Mucosa of rectum (tissue), 2 donors: ENCODE measurements around the gene DCN.

Source experiments
- H3K27ac ChIP-seq, 2 donors: one replicate each; pipeline ENCODE4 v1.7.0; 2013; ENCODE audit warnings: inconsistent platforms in 2 of 2, low read depth in 2 of 2, low read length in 2 of 2
- H3K27me3 ChIP-seq, 2 donors: one replicate each; pipeline ENCODE4 v1.7.0; 2013; ENCODE audit warnings: low read length in 2 of 2; ENCODE audit not compliant: control insufficient read depth in 2 of 2, insufficient read depth in 2 of 2
- H3K36me3 ChIP-seq, 2 donors: one replicate each; pipeline ENCODE4 v1.7.0; 2013; ENCODE audit warnings: low read length in 2 of 2; ENCODE audit not compliant: control insufficient read depth in 2 of 2, insufficient read depth in 2 of 2
- H3K4me1 ChIP-seq, 2 donors: one replicate each; pipeline ENCODE4 v1.7.0; 2013; ENCODE audit warnings: low read length in 2 of 2, mild to moderate bottlenecking in 1 of 2; ENCODE audit not compliant: control insufficient read depth in 2 of 2, insufficient read depth in 2 of 2
- H3K4me3 ChIP-seq, 2 donors: one replicate each; pipeline ENCODE4 v1.7.0; 2013; ENCODE audit warnings: low read length in 2 of 2
- H3K9ac ChIP-seq, 2 donors: one replicate each; pipeline ENCODE4 v1.7.0; 2013; ENCODE audit warnings: low read length in 2 of 2, low read depth in 1 of 2, mild to moderate bottlenecking in 1 of 2
- H3K9me3 ChIP-seq, 2 donors: one replicate each; pipeline ENCODE4 v1.7.0; 2013; ENCODE audit warnings: low read length in 2 of 2; ENCODE audit not compliant: control insufficient read depth in 2 of 2
- donor health status: healthy.
- donor health status: Normal muscosa, but diverticular disease.

Gene DCN

GRCh38 chr12:91143206-91143605 lies 39.4 kb downstream of the DCN start:
- Histone ChIP-seq H3K27me3 (no peaks in the 10 kb centered on the region), H3K36me3 (no peaks in the 10 kb centered on the region), H3K27ac (peak overlapping the region in 1 of 2 donors; percentile 3), H3K9me3 (no peaks in the 10 kb centered on the region), H3K9ac (no peak overlapping the region), H3K4me3 (no peak overlapping the region), H3K4me1 (peaks cover 0 to 2% of the 10 kb centered on the region in 2 donors)

GRCh38 chr12:91142221-91142631 lies 40.4 kb downstream of the DCN start:
- no peak overlapping the region for H3K4me3 ChIP-seq
- H3K36me3 ChIP-seq, result no peaks in the 10 kb centered on the region
- peaks cover 0 to 6% of the 10 kb centered on the region in 2 donors for H3K4me1 ChIP-seq
- H3K9me3 ChIP-seq, result no peaks in the 10 kb centered on the region
- no peaks in the 10 kb centered on the region for H3K27me3 ChIP-seq
- H3K27ac ChIP-seq, result peak overlapping the region in 1 of 2 donors; percentile 15
- no peak overlapping the region for H3K9ac ChIP-seq

GRCh38 chr12:91140026-91140931 lies 42.3 kb downstream of the DCN start:
- H3K36me3 ChIP-seq, result no peaks in the 10 kb centered on the region
- peaks cover 0 to 6% of the 10 kb centered on the region in 2 donors for H3K4me1 ChIP-seq
- H3K9ac ChIP-seq, result no peak overlapping the region
- no peaks in the 10 kb centered on the region for H3K27me3 ChIP-seq
- H3K9me3 ChIP-seq, result no peaks in the 10 kb centered on the region
- peak overlapping the region; percentile 34 to 60 for H3K27ac ChIP-seq
- H3K4me3 ChIP-seq, result no peak overlapping the region

GRCh38 chr12:91139286-91139685 lies 43.3 kb downstream of the DCN start:
- no peak overlapping the region for H3K27ac ChIP-seq
- H3K9ac ChIP-seq, result no peak overlapping the region

DNA sequence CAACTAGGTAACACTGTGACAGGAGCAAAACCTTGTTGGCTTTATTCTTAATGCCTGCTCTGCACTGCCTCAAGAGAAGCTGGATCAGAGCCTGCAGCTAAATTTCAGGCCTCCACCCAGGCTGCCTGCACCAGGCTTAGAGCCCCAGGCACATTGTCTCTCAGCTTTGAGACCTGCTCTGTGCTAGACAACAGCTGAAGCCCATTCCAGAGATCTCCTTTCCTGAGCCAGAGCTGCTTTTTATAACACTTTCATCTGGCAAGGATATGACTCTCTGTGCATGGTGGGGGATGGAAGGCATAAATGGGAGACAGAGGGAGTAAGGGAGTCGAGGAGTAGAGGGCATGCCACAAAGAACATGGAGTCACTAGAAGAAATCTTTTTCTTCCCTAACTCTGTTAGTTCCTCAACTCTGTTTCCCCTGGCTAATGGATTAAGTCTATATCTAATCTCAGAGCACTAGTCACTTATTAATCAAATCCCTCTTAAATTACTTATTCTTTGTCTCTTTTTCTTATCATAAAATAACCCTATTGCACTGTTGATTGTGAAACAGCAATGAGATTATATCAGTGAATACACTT lies 44.2 kb downstream of the DCN start:
- no peaks in the 10 kb centered on the region for H3K9me3 ChIP-seq
- no peak overlapping the region for H3K9ac ChIP-seq
- H3K27me3 ChIP-seq, result no peaks in the 10 kb centered on the region
- no peaks in the 10 kb centered on the region for H3K36me3 ChIP-seq
- peak overlapping the region in 1 of 2 donors; percentile 4 for H3K27ac ChIP-seq
- peaks cover 0 to 6% of the 10 kb centered on the region in 2 donors for H3K4me1 ChIP-seq
- no peak overlapping the region for H3K4me3 ChIP-seq

More at GRCh38 chr12:91139286-91139685, 43.3 kb downstream of the DCN start:
- H3K36me3 ChIP-seq, result no peaks in the 10 kb centered on the region
- H3K27me3 ChIP-seq, result no peaks in the 10 kb centered on the region
- H3K4me3 ChIP-seq, result no peak overlapping the region
- H3K4me1 ChIP-seq, result peaks cover 0 to 6% of the 10 kb centered on the region in 2 donors
- H3K9me3 ChIP-seq, result no peaks in the 10 kb centered on the region

GRCh38 chr12:91133871-91134270 lies 48.7 kb downstream of the DCN start:
- H3K27me3 ChIP-seq, result no peaks in the 10 kb centered on the region
- H3K4me1 ChIP-seq, result peaks cover 0 to 6% of the 10 kb centered on the region in 2 donors
- no peak overlapping the region for H3K9ac ChIP-seq
- H3K27ac ChIP-seq, result no peak overlapping the region
- no peak overlapping the region for H3K4me3 ChIP-seq
- H3K9me3 ChIP-seq, result no peaks in the 10 kb centered on the region
- H3K36me3 ChIP-seq, result no peaks in the 10 kb centered on the region

GRCh38 chr12:91129662-91130362 lies 52.8 kb downstream of the DCN start:
- H3K9me3 ChIP-seq, result no peaks in the 10 kb centered on the region
- H3K27ac ChIP-seq, result no peak overlapping the region
- no peak overlapping the region for H3K9ac ChIP-seq
- H3K36me3 ChIP-seq, result no peaks in the 10 kb centered on the region
- no peak overlapping the region for H3K4me3 ChIP-seq
- H3K4me1 ChIP-seq, result no peaks in the 10 kb centered on the region
- H3K27me3 ChIP-seq, result no peaks in the 10 kb centered on the region

- Histone ChIP-seq H3K9ac (no peak overlapping the region), H3K27ac (no peak overlapping the region), H3K4me1 (no peaks in the 10 kb centered on the region), H3K27me3 (no peaks in the 10 kb centered on the region), H3K36me3 (no peaks in the 10 kb centered on the region), H3K4me3 (no peak overlapping the region), H3K9me3 (no peaks in the 10 kb centered on the region)
These were observed 54.9 kb downstream of the DCN start for GRCh38 chr12:91127751-91128150.

GRCh38 chr12:91127306-91127705 lies 55.3 kb downstream of the DCN start:
- Histone ChIP-seq H3K9me3 (no peaks in the 10 kb centered on the region), H3K4me3 (no peak overlapping the region), H3K27ac (no peak overlapping the region), H3K27me3 (no peaks in the 10 kb centered on the region), H3K4me1 (no peaks in the 10 kb centered on the region), H3K9ac (no peak overlapping the region), H3K36me3 (no peaks in the 10 kb centered on the region)

DNA sequence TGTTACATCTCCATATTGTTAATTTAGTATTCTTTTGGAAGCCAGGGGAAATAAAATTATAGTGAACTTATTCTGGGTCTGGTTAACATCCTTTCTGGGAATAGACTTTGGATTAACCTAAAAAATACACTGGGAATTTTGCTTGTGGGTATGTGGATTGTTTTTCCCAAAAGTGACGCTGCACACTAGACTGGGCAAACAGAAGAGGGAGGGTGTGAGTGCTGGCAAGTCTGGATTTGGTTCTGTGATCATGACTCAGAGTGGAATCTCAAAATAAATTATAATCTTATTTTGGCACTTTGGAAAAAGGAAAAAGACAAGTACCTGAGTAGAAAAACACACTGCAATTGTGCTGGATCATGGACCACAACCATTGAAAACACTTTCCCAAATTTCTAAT lies 56.1 kb downstream of the DCN start:
- H3K4me3 ChIP-seq, result no peak overlapping the region
- H3K9me3 ChIP-seq, result no peaks in the 10 kb centered on the region
- H3K4me1 ChIP-seq, result no peaks in the 10 kb centered on the region
- H3K27me3 ChIP-seq, result no peaks in the 10 kb centered on the region
- no peak overlapping the region for H3K9ac ChIP-seq
- no peaks in the 10 kb centered on the region for H3K36me3 ChIP-seq
- no peak overlapping the region for H3K27ac ChIP-seq
